22Rv1 (cell line): Measurements from ENCODE around the gene DKC1.

ENCODE experiments used
- ZFX ChIP-seq: fragments of 450-650 bp; IDR thresholded peaks from 2 replicates; pipeline ENCODE4 v1.6.1; 2017; ENCODE audit warnings: antibody characterized with exemption, borderline replicate concordance
- TF ChIP-seq, protein P1 (sequence below): fragments of 450-650 bp; IDR thresholded peaks from 2 replicates; pipeline ENCODE4 v1.5.1; 2017; ENCODE audit warnings: mild to moderate bottlenecking

DNA sequence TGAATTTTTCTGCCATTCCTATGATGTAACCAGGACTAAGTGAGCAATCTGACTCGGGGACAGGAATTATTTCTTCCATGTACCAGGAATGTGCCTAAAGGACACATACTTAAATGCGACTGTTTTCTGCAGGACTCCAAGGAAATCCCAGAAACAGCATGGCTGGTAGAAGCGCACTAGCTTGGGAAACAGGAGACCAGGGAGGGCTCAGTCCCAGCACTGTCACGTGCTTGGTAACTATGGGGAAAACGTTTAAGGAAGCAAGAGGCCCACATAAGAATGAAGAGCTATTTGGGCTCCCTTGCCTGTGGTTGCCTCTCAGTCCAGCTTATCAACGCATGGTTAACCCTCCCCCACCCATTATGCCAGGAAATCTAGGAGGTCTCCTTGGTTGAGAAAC lies 23.1 kb downstream of the DKC1 start:
- TF ChIP-seq, protein P1, sequence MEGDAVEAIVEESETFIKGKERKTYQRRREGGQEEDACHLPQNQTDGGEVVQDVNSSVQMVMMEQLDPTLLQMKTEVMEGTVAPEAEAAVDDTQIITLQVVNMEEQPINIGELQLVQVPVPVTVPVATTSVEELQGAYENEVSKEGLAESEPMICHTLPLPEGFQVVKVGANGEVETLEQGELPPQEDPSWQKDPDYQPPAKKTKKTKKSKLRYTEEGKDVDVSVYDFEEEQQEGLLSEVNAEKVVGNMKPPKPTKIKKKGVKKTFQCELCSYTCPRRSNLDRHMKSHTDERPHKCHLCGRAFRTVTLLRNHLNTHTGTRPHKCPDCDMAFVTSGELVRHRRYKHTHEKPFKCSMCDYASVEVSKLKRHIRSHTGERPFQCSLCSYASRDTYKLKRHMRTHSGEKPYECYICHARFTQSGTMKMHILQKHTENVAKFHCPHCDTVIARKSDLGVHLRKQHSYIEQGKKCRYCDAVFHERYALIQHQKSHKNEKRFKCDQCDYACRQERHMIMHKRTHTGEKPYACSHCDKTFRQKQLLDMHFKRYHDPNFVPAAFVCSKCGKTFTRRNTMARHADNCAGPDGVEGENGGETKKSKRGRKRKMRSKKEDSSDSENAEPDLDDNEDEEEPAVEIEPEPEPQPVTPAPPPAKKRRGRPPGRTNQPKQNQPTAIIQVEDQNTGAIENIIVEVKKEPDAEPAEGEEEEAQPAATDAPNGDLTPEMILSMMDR = no peak
- TF ChIP-seq ZFX = no peak
